GM21447 (cell line): Measurements from ENCODE around the gene VCL.
"Not testable (repeated sequence)": the region's sequence is repeated elsewhere in the genome, so short reads cannot be mapped to it uniquely, and the experiment has no call there.

Experiments used
- ATAC-seq: cut with Tn5 transposase; IDR thresholded peaks from one replicate; pipeline ENCODE4 v1.9.1; 2021; ENCODE audit not compliant: unreplicated experiment

Gene VCL

GRCh38 chr10:73997787-73998622 is at the start of gene VCL:
Gene VCL (plus strand): TSS chr10:73998116. CDS start chr10:73998208, 92 bp downstream.
- peak; percentile 96 for ATAC-seq

DNA sequence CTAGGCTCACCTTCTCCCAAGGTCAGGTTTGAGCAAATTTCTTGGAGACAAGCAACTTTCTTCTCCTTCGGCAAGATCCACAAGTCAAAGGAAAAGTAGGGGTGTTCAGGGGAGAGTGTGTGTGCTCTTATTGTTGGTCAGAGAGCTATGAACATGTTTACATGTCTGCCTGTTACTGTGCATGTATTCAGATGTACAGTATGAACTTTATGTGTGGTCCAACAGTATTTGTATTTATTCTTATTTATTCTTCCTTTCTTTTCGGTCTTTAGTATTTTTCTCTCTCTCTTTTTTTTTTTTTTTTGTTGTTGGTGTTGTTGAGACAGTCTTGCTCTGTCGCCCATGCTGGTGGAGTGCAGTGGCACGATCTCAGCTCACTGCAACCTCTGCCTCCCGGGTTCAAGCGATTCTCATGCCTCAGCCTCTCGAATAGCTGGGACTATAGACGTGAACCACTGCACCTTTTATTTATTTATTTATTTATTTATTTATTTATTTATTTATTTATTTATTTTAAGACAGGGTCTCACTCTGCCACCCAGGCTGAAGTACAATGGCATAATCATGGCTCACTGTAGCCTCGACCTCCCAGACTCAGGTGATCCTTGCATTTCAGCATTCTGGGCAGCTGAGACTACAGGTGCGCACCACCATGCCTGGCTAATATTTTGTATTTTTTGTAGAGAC is 48.8 kb upstream of the VCL start:
- ATAC-seq = no peak

- no peak for ATAC-seq
These were observed 47.6 kb upstream of the VCL start for GRCh38 chr10:73950155-73950948.

DNA sequence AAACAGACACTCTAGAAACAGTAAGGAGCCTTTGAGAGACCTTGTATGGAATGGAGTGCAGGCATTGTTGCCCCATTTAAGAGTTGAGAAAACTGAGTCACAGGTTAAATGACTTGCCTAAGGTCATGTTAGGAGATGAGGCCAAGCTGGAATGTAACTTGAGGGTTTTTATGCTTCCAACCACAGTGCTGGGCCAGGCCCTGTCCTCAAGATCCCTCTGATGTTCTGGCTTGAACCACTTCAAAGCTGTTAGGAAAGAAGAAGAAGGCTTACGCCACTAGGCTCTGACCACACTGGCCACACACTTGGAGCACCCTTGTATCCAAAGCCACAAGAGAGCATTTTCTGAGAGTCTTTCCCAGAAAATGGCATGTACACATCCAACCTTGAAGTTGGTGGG is 44.3 kb upstream of the VCL start:
- no peak for ATAC-seq

GRCh38 chr10:73954737-73955136 is 43.2 kb upstream of the VCL start:
- ATAC-seq = no peak

- no peak for ATAC-seq
These were observed 42.2 kb upstream of the VCL start for GRCh38 chr10:73955719-73956118.

DNA sequence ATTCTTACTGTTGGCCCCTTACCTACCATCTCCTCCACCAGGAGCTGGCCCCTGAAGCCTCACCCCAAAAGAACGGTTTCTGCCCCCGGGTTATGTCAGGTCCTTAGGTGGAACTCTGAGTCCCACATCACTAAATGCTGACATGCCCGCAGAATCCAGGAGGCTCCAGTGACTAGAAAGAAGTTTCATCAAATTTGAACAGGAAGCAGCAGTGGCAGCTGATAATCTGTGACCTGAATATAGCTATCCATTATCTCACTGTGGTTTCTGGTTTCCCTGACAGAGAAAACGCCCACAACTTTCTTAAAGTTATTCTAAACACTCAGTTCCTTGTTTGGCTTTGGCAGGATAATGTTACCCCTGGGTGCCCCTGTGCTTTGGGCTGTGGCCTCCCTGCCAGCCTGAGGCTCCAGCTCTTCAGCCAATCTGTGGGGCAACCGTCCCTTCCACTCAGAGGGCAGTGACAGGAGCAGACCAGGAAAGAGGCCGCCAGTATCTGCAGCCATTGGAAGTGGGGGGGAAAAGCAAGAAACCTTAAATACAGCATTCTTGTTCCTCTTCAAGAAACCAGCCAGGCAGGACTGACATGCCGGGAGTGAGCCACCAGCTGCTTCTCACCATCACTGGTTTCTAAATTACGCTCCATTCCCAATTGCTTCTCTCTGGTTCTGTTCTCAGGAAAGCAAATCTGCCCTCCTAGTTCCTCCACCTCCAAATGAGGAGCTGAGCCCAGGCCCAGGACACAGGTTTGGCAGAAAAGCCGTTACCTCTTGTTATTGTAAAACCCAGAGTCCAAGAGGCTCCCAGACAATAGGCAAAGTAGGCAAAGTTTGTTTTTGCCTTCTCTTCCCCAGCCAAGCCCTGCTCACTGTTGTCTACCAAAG is 41.2 kb upstream of the VCL start:
- ATAC-seq = peak; percentile 44

- no peak for ATAC-seq
These were observed 38.3 kb upstream of the VCL start for GRCh38 chr10:73959484-73960243.

DNA sequence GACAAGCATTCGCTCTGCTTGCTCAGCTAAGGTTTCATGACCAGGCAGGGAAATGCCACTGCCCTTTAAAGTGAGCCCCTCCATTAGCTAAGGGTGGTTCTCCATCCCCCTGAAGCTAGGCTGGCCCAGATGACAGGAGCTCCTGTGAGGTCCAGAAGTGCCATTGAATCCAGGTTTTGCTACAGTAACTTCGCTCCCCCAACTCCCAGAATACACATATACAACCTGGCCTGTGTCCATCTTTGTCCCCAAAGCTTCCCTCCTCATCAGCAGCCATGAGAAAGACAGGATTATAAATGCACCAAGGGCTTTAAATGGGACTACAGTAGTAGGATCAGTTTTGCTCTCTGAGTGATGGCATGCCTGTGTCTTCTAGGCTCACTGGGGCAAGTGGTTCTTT is 35.5 kb upstream of the VCL start:
- ATAC-seq = no peak

DNA sequence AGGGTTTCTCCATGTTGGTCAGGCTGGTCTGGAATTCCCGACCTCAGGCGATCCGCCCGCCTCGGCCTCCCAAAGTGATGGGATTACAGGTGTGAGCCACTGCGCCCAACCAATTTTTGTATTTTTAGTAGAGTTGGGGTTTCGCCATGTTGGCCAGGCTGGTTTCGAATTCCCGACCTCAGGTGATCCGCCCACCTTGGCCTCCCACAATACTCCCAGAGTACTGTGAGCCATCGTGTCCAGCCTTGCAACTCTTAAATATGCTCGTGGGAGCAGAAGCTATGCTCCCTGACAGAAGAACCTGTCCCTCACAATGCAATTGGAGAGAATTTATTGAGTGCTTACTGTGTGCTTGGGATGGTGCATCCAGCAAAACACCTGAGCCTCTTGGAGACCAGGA is 34.4 kb upstream of the VCL start:
- not testable (repeated sequence) for ATAC-seq

- ATAC-seq = no peak
These were observed 33.2 kb upstream of the VCL start for GRCh38 chr10:73964743-73965142.

GRCh38 chr10:73965267-73965889 is 32.5 kb upstream of the VCL start:
- ATAC-seq = not testable (repeated sequence)

GRCh38 chr10:73965890-73966768 is 31.8 kb upstream of the VCL start:
- no peak for ATAC-seq

DNA sequence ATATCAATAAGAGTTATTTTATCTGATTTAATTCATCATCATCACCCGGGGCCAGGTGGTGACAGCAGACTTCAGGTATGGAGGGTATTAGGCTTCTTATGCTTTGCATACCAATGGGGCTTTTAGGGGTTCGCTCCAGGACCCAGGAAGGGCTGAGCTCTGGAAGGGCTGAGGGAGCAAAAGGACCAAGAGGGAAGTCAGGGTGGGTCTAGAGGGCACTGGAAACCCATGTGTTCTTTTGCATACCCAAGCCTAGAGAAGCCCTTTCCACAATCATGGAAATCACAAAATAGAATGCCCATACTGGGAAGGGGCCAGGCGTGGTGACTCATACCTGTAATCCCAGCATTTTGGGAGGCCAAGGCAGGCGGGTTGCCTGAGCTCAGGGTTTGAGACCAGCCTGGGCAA is 30.9 kb upstream of the VCL start:
- no peak for ATAC-seq

- ATAC-seq = no peak
These were observed 30.4 kb upstream of the VCL start for GRCh38 chr10:73967544-73967943.

DNA sequence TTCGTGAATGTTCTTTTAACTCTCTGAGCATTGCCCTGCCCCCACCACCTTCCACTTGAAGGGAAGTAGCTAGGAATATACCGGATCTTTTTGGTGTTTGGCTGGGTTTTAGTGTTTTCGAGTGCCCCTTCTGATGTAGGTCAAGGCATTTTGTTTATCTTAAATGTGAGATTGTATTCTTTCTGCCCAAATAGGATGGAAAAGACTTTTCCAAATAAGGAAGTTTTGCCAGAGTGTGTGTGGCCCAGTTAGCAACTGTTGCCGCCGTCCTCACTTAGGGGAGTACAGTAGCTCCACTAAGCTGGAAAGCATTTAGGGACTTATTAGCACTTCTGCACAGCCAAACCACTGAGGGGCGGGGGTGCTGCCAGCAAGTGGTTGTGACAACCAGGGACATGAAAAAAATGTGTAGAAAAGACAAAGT is 29.8 kb upstream of the VCL start:
- ATAC-seq = no peak

DNA sequence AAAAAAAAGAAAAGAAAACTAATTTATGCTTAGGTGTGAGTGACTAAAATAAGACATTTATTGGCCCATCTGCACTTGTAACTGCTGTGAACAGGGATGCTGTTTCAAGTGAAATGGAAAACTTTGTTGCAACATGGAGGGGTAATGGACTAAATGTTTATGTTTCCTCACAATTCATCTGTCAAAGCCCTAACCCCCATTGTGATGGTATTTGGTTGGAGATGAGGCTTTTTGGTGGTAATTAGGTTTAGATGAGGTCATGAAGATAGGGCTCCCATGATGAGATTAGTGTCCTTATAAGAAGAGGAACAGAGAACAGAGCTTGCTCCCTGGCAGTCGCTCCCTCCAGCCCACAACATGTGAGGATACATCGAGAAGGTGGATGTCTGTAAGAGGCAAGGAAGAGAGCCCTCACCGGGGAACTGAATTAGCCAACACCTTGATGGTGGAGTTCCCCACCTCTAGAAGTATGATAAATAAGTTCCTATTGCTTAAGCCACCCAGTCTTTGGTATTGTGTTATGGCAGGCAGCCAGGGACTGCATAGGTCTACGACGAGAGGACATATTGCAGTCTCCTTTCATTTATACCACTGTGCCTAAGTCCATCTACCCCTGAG is 28.6 kb upstream of the VCL start:
- no peak for ATAC-seq

- no peak for ATAC-seq
These were observed 27.1 kb upstream of the VCL start for GRCh38 chr10:73970845-73971244.
